ENCODE measurements around the gene LILRB5.

DNA sequence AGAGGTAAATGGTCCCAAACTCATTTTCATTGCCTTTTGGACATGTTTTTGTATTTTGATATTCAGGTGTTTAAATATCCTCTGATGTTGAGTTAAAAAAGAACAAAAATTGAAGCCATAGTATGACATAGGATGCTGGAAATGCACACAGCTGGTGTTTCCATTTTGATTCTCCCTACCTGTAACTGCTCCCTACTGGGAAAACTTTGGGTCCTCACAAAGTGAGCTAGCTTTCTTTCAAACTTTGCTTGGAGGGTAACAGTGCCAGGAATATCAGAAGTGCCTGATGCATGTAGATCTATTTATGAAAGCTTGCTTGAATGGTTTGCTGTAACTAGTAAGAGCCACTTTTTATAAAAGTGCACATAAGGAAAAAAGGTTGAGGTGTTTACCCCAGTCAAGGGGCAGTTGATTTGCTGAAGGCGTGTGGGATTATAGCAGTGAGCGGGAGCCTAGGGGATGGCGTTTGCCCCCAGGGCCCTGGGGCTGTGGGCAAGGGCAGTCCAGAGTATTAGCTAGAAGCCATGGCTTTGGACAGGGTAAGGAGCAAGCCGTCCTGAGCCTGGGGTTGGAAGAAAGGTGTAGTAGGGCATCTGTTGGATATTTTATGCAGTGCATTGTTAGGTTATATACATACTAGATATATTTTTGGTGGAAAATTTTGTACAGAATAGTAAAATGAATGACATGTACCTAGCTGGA, 52.2 kb downstream of the LILRB5 start:
- TF ChIP-seq, protein P1, sequence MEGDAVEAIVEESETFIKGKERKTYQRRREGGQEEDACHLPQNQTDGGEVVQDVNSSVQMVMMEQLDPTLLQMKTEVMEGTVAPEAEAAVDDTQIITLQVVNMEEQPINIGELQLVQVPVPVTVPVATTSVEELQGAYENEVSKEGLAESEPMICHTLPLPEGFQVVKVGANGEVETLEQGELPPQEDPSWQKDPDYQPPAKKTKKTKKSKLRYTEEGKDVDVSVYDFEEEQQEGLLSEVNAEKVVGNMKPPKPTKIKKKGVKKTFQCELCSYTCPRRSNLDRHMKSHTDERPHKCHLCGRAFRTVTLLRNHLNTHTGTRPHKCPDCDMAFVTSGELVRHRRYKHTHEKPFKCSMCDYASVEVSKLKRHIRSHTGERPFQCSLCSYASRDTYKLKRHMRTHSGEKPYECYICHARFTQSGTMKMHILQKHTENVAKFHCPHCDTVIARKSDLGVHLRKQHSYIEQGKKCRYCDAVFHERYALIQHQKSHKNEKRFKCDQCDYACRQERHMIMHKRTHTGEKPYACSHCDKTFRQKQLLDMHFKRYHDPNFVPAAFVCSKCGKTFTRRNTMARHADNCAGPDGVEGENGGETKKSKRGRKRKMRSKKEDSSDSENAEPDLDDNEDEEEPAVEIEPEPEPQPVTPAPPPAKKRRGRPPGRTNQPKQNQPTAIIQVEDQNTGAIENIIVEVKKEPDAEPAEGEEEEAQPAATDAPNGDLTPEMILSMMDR (conservative IDR thresholded peaks at IDR 0.05; ENCODE audit: low read depth, low read length): no peak
- TF ChIP-seq EZH2 (IDR thresholded peaks at IDR 0.05; ENCODE audit: borderline replicate concordance, low read depth, low read length, poor library complexity, severe bottlenecking): no peak
